Right renal cortex interstitium (tissue), 3 donors: Measurements from ENCODE around the gene OPCML. TPM values are rescaled to one million over a fixed set of nuclear protein-coding genes. Genes with fewer than 3 reads are reported as not detected.

Experiments used
- DNase-seq, 3 donors: peaks; one replicate each; pipeline ENCODE4 v3.0.0-alpha.2; 2013; ENCODE audit warnings: low read depth in 3 of 3, low spot score in 2 of 3
- polyA plus RNA-seq, 3 donors: library from polyadenylated mRNA; unstranded; fragments of 120-200 nt; gene quantifications; one replicate each; pipeline ENCODE4 v1.2.1, GENCODE V29; 2013; ENCODE audit not compliant: insufficient read length in 3 of 3

OPCML gene
- polyA plus RNA-seq, 3 donors, result 14.1 to 19.4 (median 19.1) TPM

DNA sequence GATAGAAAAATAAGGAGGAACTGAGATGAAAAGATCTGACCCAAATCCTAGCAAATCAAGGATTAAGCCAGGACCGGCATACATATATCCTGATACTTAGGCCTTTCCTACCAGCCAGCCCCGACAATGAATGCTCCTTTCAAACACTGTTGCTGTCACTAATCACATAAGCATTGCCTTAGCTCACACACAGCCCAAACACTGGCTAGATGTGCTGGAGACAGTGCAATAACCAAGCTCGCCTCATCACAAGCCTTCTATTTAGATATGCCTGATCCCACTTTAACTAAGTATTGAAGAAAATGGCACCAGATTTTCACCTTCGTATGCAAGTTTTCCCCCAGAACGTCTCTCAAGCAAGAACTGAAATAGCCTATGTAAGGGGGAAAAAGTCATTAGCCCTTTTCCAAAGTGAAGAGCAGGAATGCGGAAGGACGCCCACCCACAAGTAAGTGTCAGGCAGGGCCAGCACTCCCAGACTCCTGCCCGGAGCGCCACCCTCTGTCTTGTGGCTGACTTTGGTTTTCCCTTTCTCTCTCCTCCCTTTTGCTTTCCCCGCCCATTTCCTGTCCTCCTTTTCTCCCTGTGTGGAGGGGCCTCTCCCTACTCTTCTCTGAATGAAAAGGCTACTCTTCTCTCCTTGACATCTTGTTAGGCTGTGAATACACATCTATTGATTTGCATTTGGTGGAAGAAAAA lies 8.9 kb upstream of the OPCML start:
- DNase-seq, result no peak

GRCh38 chr11:133536198-133536597 lies 3.9 kb upstream of the OPCML start:
- no peak for DNase-seq

DNA sequence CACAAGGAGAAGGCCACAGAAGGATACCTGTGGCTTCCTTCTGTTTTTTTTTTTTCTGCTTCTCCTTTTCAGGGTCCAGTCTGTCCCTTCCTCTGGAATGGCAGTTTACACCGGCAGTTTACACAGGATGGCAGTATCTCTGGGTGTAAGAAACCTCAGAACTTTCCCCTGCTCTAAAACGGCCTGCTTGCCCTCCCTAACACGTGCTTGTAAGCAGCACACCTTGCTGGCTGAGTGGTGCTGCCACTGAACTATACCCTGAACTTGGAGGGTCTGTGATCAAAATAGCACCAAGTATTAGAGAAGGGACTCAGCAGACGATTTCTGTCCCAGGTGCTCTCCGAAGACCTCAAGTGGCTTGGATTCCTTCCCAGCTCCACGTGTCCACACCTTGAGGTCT lies 904 bp upstream of the OPCML start:
- no peak for DNase-seq

DNA sequence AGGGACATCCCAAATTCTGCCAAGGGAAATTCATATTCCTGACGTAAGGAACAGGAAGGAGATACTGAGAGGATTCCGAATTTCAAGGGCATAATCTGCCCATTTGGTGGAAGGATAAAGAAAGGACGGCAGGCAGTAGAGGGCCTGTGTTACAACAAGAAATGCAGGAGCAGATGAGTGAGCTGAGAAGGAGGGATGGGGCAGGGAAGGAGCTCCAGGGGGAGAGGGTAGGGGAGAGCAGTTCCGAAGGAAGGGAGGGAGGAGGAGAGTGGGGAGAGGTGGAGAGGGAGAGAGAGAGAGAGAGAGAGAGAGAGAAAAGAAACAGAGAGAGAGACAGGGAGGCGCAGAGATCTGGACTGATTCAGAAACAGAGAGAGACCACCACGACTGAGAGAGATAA lies 843 bp downstream of the OPCML start:
- no peak for DNase-seq

DNA sequence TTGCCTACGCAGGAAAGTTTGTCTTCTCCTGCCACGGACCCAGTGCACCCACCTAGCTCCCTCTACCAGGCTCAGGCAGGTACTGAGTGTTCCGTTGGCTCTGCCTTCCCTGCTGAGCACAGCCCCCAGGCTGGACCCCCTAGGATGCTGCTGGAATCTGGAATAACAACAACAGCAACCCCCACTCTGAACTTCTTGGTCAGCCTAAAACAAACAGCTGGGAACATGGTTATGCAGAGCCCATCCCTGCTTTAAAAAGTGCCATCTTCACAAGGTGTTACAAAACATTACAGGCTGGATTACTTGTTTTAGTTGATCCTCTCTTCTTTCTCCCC lies 1.8 kb downstream of the OPCML start:
- no peak for DNase-seq

- DNase-seq, result no peak
Observed at GRCh38 chr11:133529807-133530500, 2.3 kb downstream of the OPCML start.

GRCh38 chr11:133526790-133527189 lies 5.5 kb downstream of the OPCML start:
- DNase-seq, result no peak

- no peak for DNase-seq
Observed at GRCh38 chr11:133525976-133526375, 6.3 kb downstream of the OPCML start.

DNA sequence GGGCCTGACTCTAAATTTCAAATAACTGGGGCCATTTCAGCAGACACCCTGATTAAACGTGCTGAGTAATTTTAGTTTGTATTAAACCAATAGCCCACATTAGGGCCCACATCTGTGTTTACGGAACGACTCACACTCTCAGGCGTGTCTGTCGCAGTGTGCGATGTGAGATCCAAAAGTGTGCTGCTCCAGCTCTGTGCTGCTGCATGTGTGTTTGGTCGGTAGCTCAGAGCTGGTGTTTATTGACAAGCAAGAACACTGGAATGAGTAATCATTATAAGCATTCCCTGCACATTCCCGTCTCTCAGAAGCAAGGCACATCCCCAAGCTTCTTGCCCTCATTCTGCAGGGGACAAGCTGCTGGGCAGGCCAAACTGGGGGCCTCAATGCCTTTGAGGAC lies 7.8 kb downstream of the OPCML start:
- DNase-seq, result no peak

- DNase-seq, result no peak
Observed at GRCh38 chr11:133522344-133522743, 10.0 kb downstream of the OPCML start.

DNA sequence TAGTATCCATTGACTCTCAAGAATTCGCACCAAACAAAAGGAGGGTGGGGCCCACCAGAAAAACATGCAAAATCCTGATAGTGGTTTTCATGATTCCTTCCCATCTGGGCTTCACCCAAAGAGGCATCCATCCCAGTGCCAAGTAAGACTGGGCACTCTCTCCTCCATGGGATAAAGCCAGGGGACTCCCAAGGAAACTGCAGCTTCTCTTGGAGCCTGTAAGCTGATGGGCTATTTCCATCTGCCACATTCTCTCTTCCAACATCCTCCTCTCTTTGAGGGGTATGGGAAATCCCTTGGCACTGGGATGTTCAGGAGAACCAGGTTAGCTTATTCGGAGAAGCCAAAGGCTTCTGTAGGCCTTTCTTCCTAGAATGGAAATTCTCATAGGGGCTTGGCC lies 10.8 kb downstream of the OPCML start:
- DNase-seq, result no peak

DNA sequence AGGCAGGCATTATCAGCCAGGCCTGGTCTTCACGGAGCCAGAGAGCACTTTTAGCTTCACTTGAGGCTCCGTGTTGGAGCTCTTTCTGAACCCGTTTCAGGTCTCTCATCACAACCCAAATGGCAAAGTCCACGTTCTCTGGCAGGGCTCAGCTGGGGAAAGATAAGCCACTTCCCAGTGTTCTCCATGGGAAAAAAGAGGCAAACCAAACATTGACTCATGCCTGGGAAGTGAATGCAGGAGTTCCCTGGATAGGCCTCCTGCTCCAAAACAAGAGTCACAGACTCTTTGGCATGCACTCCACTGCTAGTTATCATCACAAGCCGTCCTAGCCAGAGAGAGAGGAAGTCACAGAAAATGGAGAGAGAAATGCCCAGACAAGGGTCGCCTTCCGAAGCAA lies 11.6 kb downstream of the OPCML start:
- DNase-seq, result no peak

- no peak for DNase-seq
Observed at GRCh38 chr11:133519560-133519959, 12.7 kb downstream of the OPCML start.

DNA sequence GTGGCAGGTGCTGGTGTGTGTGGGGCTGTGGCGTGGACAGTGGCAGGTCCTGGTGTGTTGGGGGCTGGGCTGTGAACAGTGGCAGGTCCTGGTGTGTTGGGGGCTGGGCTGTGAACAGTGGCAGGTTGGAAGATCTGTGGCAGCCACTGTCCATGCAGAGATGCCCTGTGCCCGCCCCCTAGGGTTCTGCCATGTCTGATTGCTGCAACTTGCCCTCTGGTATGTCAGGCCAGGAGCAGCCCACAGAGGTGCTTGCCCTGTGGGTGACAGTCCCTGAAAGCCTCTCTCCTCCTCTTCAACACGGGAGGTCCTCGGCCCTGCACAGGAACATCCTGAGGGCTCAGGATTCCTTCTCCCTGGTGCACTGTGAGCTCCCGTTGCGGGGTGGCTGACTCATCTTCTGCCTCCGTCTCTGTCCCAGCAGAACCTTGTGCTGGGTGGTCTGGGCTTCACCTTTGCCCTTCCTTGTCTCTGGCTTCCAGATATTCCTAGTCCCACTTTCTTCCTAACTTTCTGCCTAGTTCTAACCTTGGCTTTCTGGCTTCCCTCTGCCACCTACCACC lies 13.5 kb downstream of the OPCML start:
- DNase-seq, result no peak

- DNase-seq, result no peak
Observed at GRCh38 chr11:133516845-133517244, 15.5 kb downstream of the OPCML start.

DNA sequence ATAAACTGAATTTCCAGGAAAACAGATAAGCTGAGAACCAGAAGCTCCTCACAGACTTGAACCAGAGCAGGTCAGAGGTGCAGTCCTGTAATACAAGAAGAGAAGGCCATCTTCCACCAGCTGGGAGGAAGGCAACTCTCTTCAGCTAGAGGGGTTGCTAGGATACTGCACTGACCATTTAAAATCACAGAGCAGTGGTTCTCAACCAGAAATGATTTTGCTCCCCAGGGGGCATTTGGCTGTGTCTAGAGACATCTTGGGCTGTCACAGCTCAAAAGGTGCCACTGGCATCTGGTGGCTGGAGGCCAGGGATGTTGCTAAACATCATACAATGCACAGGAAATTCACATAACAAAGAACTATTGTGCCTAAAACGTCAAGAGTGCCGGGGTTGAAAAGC lies 17.2 kb downstream of the OPCML start:
- no peak for DNase-seq

- DNase-seq, result no peak
Observed at GRCh38 chr11:133509924-133510697, 22.2 kb downstream of the OPCML start.

DNA sequence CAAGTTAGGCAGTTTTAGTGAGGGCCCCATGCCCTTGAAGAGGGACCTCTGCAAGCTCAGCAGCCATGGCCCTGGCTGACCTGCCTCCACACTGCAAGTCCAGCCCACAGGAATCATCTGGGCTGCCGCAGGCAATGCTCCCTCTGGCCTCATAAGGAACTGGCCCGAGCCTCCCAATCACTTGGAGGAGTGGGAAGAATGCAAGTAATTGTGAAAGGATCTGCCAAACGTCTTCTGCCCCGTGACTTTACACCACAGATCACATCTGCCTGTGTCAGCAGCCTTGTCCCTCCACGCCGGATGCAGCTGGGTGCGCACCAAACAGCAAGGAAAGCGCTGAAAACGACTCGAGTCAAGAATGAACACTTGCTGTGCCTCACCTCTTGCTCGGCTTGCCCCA lies 23.8 kb downstream of the OPCML start:
- no peak for DNase-seq

DNA sequence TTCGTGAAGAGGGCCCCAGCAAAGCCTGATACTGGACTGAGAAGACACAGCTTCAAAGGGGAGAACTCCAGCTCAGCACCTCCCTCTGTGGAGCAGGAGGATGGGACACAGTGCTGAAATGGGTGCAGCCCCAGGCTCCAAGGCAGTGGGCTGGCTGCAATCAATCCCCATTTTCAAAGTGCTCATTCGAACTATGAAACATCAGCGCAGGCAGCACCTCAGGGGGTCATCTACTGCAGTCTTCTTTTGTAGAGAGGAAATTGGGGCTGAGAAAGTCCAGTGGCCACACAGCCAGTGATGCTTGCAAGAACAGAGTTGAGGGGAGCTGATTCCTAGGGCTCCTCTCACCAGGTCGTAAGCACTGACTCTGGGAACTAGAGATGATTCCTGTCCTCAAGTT lies 25.1 kb downstream of the OPCML start:
- DNase-seq, result no peak

DNA sequence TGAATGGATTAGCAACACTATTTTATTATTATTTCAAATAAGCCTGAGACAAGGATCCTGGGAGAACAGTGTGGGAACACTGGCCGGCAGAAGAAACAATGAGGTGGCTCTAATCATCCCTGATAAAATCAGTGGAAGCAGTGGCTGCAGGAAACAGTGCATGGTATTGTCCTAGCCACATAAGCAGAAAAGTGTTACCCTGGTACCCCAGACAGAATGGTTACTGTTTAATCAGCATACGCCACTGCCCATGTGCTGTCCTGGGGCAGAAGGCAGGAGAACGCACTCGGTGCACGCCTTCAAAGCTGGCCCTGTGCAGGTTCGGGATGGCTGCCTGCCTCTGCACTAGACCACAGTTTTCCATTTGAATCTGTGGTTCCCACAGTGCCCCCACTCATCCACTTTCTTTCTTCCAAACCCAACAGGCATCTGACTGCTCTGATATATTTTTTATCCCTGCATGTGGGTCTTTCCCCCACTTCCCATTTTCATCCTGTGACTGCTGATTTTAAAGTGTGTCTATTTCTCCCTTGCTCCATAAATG lies 25.7 kb downstream of the OPCML start:
- DNase-seq, result no peak

- DNase-seq, result no peak
Observed at GRCh38 chr11:133506023-133506422, 26.3 kb downstream of the OPCML start.
